Mesothelial cell of epicardium (in vitro differentiated cells): ENCODE results near the gene KAZN. TPM values are rescaled to one million over a fixed set of nuclear protein-coding genes. Genes with fewer than 3 reads are reported as not detected.
A peak's percentile ranks its signal among the peaks of the same experiment; 100 is the strongest.

ENCODE experiments used
- DNase-seq, 2 experiments: peaks; one replicate each; pipeline ENCODE4 v3.0.0; 2021; ENCODE audit warnings: low spot score in 2 of 2; ENCODE audit not compliant: unreplicated experiment in 2 of 2
- H3K27ac Mint-ChIP-seq: 2 replicates; pipeline ENCODE4 v1.8.0; 2021; ENCODE audit warnings: mixed read lengths
- H3K27me3 Mint-ChIP-seq: 2 replicates; pipeline ENCODE4 v1.8.0; 2021; ENCODE audit warnings: low read depth, mixed read lengths
- H3K36me3 Mint-ChIP-seq: 2 replicates; pipeline ENCODE4 v1.8.0; 2021; ENCODE audit warnings: mixed read lengths
- H3K4me1 Mint-ChIP-seq: 2 replicates; pipeline ENCODE4 v1.8.0; 2021; ENCODE audit warnings: mixed read lengths
- H3K4me3 Mint-ChIP-seq: 2 replicates; pipeline ENCODE4 v1.8.0; 2021; ENCODE audit warnings: mild to moderate bottlenecking, moderate library complexity, mixed read lengths
- H3K9me3 Mint-ChIP-seq: 2 replicates; pipeline ENCODE4 v1.8.0; 2021; ENCODE audit warnings: mixed read lengths
- total RNA-seq: library from RNA; stranded (reverse); gene quantifications from 3 replicates; pipeline ENCODE4 v1.2.1, GENCODE V29; 2021
- TF ChIP-seq, protein P1 (sequence below): fragments of 200-600 bp; sonication (generic); IDR thresholded peaks from one replicate; pipeline ENCODE4 v1.5.0; 2021; ENCODE audit warnings: antibody characterized with exemption; ENCODE audit not compliant: unreplicated experiment

KAZN gene
- total RNA-seq, 1 donor from 2014 or later: 38.4 TPM

GRCh38 chr1:15007368-15007767 lies 408.9 kb downstream of the KAZN start:
- no peak overlapping the region for H3K27ac Mint-ChIP-seq
- DNase-seq: no peak
- peaks cover 3% of the 10 kb centered on the region for H3K4me1 Mint-ChIP-seq
- no peak overlapping the region for H3K4me3 Mint-ChIP-seq
- H3K36me3 Mint-ChIP-seq: peaks cover 9% of the 10 kb centered on the region
- H3K9me3 Mint-ChIP-seq: peaks cover 11% of the 10 kb centered on the region
- TF ChIP-seq, protein P1, sequence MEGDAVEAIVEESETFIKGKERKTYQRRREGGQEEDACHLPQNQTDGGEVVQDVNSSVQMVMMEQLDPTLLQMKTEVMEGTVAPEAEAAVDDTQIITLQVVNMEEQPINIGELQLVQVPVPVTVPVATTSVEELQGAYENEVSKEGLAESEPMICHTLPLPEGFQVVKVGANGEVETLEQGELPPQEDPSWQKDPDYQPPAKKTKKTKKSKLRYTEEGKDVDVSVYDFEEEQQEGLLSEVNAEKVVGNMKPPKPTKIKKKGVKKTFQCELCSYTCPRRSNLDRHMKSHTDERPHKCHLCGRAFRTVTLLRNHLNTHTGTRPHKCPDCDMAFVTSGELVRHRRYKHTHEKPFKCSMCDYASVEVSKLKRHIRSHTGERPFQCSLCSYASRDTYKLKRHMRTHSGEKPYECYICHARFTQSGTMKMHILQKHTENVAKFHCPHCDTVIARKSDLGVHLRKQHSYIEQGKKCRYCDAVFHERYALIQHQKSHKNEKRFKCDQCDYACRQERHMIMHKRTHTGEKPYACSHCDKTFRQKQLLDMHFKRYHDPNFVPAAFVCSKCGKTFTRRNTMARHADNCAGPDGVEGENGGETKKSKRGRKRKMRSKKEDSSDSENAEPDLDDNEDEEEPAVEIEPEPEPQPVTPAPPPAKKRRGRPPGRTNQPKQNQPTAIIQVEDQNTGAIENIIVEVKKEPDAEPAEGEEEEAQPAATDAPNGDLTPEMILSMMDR: no peak
- no peaks in the 10 kb centered on the region for H3K27me3 Mint-ChIP-seq

GRCh38 chr1:15007842-15008241 lies 409.4 kb downstream of the KAZN start:
- Mint-ChIP-seq H3K4me1 (peaks cover 3% of the 10 kb centered on the region), H3K4me3 (no peak overlapping the region), H3K36me3 (peaks cover 9% of the 10 kb centered on the region), H3K27ac (peak overlapping the region; percentile 61), H3K27me3 (no peaks in the 10 kb centered on the region), H3K9me3 (peaks cover 11% of the 10 kb centered on the region)
- TF ChIP-seq, protein P1: no peak
- DNase-seq: no peak

GRCh38 chr1:15008783-15009729 lies 410.6 kb downstream of the KAZN start:
- Mint-ChIP-seq H3K27me3 (no peaks in the 10 kb centered on the region), H3K27ac (peak overlapping the region; percentile 73), H3K4me1 (peaks cover 3% of the 10 kb centered on the region), H3K9me3 (peaks cover 11% of the 10 kb centered on the region), H3K36me3 (peaks cover 9% of the 10 kb centered on the region), H3K4me3 (no peak overlapping the region)
- TF ChIP-seq, protein P1: no peak
- DNase-seq: no peak

DNA sequence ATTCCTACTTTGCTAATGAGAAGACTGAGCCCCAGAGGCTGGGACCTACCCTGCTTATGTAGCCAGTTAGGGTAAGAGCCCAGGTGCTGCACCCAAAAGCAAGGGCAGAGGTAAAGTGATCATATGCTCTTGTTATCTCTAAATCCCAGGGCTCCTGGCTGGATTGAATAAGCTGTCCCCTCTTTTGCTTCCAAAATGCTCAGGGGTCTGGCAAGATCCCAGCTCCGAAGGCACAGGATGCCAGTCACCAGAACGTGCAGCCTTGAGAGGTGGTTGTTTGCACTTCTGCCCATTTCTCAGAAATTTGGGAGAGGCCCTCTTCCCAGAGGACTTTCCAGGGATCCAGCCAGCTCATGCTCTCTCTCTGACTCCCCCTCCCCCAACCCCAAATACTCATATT lies 412.7 kb downstream of the KAZN start:
- Mint-ChIP-seq H3K27ac (no peak overlapping the region), H3K4me1 (peaks cover 7% of the 10 kb centered on the region), H3K9me3 (peaks cover 11% of the 10 kb centered on the region), H3K27me3 (no peaks in the 10 kb centered on the region), H3K36me3 (peaks cover 9% of the 10 kb centered on the region), H3K4me3 (no peak overlapping the region)
- TF ChIP-seq, protein P1: no peak
- no peak for DNase-seq

DNA sequence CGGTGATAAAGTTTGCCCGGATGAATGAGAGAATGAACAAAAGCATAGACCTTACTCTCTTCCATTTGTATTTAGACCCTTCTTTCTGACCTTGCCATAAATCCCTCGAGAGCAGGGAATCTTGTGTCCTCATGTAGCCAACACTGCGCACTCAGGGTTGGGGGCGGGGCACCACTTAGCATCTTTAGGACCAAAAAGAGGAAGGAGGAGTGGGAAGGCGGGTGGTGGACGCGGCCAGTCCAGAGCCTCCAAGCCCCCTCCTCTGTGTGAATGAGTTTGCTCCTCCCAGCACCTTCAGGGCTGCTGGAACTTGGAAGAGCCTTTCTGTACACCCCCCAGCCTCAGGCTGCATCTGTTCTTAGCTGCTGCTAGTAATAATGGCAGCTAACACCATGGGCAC lies 413.2 kb downstream of the KAZN start:
- Mint-ChIP-seq H3K9me3 (peaks cover 11% of the 10 kb centered on the region), H3K36me3 (peaks cover 9% of the 10 kb centered on the region), H3K27me3 (no peaks in the 10 kb centered on the region), H3K4me1 (peaks cover 7% of the 10 kb centered on the region), H3K27ac (no peak overlapping the region), H3K4me3 (no peak overlapping the region)
- DNase-seq: no peak
- TF ChIP-seq, protein P1: no peak
